GM18519 (cell line): ENCODE results near the gene CAPN5.
"Not testable (repeated sequence)": the region's sequence is repeated elsewhere in the genome, so short reads cannot be mapped to it uniquely, and the experiment has no call there.

Experiments
- ATAC-seq: cut with Tn5 transposase; IDR thresholded peaks from one replicate; pipeline ENCODE4 v1.9.1; 2021; ENCODE audit warnings: mild to moderate bottlenecking, moderate library complexity; ENCODE audit not compliant: unreplicated experiment, low FRiP score

CAPN5 gene

DNA sequence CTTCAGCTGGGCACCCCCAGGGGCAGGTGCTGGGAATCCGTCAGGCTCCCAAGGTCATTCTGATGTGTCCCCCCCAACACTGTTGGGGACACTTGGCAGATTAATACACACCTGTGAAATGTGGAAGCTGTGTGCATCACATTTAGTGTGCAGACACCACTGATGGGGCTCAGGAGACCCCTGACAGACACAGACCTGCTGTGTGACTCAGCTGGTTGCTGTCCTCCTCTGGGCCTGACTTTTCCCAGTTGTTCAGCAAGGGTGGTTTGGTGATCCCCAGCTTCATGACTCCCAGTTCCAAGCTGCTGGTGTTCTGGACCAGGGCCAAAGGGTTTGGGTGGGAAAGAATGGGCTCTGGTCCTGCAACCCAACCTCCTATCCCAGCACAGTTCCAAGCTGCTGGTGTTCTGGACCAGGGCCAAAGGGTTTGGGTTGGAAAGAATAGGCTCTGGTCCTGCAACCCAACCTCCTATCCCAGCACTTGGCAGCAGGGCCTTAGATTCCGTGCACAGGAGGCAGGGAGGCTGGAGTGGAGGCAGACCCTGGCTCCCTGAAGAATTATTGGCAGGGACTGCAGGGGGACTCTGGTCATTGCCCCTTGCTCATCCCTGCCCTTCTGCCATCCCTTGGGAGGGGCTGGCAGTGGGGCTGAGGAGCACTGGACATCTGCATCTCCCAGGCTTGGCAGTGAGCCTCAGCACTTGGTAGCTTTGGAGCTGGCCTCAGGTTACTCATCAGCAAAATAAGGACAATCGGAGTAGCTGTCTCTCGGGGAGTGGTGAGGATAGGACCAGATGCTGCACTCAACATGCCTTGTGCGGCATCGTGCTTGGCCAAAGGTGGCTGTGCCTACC is 27.4 kb downstream of the CAPN5 start:
- no peak for ATAC-seq

DNA sequence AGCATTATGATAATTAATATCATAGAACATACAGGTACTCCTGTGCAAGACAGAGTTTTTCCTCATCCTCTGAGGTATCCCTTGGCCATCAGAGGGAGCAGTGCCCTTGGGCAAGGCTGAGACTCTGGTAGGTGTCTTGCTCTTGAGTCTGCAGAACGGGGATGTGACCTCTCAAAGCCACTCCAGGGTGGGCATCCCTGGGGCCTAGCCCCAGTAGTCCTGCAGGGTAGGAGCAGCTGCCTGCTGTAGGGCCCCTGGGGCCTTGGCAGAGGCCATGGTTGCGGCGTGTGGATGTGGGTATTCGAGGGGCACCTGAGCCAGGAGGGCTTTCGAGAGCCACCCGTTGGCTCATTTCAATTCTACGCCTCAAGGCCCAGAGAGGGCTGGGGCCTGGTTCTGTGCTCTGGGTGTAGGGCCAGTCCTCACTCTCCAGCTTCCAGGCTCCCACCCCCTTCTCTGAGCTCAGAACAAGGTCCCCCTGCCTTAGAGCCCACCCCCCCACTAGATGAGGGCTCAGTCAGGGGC is 28.1 kb downstream of the CAPN5 start:
- ATAC-seq, result no peak

DNA sequence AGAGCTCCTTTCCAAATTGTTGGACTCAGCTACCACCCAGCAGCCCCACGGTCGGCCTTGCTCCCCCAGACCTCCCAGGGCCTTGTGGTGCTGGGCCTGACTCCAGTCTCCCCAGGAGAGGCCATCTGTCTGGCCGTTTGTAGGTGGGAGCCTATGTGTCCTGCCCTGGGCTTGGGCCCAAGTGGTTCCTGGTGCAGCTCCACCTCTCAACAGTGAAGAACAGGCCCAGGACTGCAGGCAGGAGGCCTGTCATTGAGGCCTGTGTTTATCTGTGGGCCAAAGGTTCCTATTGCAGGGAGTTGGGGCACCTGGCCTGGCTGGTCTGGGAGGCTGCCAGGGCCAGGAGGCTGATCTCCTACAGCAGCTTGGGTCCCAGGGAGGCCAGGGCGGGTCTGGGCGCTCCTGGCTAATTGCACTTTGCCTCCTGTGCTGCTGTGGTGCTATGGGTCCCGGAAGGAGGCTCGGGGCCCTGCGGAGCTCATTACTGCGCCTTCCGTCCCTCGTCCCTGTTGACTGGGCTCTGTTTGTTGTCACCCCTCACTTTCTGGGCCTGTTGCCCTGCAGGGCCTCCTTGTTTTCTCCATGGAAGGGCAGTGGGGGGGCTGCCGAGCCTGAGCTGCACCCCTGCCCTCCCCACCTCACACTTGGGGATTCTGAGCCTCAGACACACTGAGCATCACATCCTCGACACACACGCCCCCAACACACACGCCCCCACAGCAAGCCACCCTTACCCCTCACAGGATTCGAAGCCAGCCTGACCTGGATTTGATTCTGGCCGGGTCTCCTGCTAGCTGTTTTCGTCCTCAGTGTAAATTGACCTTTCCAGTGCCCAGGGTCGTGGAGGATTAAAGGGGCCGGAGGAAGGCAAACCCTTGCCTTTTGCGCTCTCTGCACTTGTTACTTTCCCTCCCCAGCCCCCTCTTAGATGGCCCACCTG is 29.1 kb downstream of the CAPN5 start:
- ATAC-seq, result no peak

DNA sequence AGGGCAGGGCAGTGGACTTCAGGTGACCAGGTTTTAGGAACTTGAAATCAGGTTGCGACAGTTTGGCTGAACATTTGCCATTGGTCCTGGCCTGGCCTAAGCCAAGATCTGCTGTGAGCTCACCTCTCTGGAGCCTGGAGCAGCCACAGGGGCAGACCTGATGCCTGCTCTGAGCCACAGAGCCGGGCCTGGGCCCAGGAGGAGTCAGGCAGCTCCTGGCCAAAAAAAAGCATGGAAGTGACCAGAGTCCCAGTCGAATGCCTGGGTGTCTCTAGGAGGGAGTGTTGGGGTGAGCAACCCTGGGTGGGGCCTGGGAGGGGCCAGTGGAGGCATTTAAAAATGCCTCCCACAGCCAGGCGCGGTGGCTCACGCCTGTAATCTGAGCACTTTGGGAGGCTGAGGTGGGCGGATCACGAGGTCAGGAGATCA is 29.8 kb downstream of the CAPN5 start:
- no peak for ATAC-seq

DNA sequence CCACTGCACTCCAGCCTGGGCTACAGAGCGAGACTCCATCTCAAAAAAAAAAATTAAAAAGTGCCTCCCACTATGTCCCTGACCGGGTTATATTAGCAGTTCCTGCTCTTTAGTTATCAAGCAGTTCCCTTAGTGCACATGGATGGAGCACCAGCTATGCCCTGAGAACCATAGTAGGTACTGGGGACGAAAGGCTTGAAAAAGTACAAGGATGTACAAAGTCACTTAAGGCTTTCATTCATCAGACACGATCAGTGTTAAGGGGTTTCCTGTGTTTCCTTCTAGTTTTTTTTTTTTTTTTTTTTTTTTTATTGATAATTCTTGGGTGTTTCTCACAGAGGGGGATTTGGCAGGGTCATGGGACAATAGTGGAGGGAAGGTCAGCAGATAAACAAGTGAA is 30.4 kb downstream of the CAPN5 start:
- ATAC-seq, result not testable (repeated sequence)

DNA sequence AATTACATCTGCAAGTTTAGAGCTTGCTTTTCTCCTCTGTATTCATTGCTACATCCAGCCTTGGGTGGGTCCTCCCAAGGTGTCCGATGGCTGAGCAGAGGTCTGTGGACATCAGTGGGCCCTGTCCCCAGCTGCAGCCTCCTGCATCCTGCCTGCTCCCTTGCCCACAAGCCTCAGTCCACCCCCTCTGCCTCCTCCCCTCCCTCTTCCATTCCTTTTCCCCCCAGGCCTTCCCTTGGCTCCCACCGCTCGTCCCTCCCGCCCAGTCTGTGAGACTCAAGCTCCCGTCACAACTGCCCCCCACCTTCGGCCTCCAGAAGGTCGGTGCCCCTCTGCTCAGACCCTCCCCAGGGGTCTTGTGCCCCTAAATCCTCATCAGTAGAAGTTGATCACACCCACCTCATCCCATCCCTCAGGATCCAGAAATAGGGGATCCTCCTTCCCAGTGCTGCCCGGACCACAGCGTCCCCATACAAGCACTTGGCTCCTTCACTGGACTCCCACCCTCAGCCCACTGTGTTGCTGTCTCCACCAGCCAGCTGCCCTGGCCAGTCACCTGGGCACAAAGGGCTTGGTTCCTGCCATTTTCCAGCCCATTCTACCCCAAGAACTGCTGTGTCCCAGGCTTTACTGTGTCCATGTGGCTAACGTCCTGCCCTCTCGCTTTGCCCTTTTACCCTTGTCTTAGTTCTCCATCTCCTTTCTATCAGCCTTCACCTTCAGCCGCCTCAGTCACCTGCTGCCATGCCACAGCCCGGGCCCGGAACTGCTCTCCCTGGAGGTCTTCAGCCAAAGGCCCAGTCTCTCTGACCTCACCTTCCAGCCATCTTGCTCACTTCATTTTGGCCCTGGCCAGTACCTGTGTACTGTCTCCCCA is 33.6 kb downstream of the CAPN5 start:
- ATAC-seq, result no peak

DNA sequence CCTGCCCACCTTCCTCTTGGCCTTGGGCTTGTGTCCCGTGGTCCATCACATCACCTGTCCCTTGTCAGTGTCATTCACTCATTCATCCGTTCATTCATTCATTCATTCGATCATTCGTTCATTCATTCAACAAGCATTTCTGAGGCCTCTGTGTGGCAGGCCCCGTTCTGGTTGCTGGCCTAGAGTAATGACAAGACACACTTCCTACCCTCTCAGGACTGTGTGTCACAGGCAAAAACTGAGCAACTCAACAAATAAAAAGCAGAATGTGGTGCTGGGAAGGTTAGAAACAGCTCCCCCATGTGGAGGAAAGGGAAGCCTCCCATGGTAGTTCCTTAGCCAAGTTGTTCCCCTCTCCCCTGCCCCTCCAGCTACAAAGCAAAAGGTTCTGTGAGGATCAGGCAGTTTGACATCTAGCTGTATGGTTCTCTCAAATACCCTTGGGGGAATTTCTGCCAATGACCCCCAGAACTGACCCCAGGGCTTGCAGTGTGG is 34.3 kb downstream of the CAPN5 start:
- ATAC-seq, result no peak

DNA sequence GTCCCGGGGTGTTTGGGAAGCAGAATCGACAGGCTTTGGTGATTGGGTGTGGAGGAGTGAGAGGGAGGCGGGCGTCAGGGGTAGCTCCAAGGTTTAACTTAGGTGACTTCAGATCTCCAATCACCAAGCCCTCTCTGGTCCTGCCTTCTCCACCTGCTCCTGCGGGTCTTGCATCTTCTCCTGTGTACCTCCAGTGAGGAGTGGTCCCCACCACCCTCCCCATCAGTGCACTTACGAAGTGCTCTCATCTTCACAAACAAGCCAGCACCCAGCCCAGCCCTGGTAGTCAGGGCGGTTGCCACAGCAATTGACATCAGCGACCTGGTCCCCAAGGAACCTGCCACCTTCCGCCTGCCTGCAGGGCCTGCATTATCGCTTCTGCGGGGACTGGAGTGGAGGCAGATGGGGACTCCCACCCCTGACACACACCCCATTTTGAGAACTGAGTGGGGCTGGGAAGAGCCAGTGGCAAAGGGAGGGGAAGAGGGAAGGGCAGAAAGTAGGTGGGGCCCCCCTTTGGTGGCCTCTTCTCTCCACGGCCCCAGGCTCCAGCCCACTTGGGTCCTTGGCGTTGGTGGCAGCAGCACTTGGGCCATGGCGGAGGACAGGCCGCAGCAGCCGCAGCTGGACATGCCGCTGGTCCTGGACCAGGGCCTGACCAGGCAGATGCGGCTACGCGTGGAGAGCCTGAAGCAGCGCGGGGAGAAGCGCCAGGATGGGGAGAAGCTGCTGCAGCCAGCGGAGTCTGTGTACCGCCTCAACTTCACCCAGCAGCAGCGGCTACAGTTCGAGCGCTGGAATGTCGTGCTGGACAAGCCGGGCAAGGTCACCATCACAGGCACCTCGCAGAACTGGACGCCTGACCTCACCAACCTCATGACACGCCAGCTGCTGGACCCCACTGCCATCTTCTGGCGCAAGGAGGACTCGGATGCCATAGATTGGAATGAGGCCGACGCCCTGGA is 35.8 kb downstream of the CAPN5 start, which contains the start of gene OMP:
OMP (plus strand) TSS at position 595 of the 965 bp plus-strand sequence; CDS start at position 595, 0 bp downstream.
- ATAC-seq, result no peak

DNA sequence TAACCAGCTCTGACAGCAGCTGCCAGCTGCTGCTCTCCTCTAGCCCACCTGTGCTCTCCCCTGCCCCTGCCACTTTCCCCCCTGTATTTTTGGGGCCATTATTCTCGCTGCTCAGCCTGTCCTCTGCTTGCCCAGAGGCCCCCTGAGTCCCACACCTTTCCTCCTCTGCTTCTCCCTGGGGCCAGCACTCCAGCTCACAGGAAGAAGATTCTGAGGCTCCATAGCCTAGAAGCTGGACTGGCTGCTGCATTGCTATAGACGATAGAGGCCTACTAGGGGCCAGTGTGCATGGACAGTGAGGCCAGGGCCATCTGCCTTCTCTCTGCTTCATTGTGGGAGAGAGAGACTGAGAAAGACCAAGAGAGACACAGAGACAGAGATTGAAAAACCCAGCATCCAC is 36.5 kb downstream of the CAPN5 start:
- ATAC-seq, result no peak

DNA sequence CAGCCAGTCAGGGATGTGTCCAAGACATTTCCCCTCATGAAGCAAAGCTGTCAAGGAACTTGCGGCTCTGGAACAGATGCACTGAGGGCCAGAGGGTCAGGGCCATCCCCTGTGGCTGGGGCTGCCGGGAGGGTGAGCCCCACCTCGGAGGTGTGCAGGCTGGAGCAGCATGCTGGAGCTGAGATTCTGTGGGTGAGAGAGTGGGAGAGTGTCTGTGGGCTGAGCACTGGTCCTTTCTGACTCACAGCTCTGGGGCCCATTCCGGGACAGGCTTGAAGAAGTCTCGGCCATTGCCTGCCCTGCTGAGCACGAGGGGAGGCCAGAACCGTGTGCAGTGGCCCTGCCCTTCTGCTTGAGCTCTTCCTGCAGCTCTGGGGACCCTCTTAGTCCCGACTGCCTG is 38.0 kb downstream of the CAPN5 start:
- ATAC-seq, result no peak

DNA sequence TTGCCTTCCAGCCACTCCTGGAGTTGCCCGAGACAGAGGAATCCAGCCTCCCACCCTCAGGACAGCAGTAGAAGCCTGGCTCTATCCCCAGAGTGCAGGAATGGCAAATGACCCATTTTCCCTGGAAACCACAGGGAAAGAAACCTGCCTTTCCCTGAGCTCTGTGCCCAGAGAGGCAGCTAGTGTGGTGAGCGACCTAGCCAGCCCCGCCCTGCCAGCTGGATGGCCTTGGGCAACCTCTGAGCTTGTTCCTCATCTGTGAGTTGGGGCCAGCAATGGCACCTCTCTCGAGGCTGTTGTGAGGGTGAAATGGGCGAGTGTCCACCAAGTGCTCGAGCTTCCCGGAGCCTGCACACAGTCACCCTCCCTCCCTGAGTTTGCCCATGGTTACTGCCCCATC is 39.5 kb downstream of the CAPN5 start:
- ATAC-seq, result no peak

DNA sequence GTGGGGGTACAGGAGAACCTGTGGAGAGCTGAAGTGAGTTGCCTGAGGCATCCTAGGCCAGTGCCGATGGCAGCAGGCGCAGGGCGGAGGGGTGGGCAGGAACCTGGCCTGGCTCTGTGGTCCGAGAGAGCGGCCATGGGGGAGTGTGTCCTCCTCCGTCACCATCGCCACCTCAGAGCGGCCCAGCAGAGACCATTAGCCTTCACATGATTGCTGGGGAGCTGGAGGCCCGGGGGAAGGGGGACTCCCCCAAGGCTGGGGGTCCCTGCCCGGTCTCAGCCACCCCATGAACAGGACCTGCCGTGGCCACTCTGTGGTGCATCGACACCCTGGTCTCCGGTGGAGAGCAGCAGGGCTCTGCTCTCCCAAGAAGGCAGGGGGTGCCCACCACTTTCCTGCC is 40.0 kb downstream of the CAPN5 start:
- ATAC-seq, result no peak

DNA sequence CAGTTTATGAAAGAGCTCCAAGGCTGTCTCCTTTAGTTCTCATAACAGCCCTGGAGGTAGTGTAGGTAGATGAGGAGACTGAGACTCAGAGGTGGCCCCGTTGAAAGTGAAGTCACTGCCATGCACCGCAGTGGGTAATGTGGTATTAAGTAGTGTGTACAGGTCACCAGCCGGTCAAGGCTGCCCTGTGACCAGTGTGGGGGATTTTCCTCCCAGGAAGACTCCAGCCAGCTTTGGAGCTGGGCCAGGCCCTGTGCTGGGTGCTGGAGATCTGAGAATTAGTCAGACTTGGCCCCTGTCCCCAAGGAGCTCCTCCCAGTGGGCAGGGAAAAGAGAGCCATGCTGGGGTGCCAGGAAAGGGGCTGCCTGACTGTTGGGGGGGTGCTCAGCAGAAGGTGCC is 41.2 kb downstream of the CAPN5 start:
- ATAC-seq, result no peak

DNA sequence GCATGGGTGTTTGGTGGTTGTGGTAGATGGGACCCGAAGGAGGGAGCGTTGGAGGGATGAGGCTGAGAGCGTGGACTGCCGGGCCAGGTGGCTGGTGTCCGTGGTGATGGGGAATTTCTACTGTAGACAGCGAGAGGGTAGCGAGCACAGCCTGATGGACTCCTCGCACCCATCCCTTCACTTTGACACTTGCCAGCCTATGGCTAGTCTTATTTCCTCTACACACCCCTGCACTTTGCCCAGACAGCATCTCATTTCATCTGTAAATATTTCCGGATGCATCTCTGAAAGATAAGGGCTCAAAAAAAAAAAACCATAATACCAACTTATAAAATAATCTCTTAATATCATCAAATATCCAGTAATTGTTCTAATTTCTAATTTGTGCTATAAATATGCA is 41.7 kb downstream of the CAPN5 start:
- ATAC-seq, result no peak

DNA sequence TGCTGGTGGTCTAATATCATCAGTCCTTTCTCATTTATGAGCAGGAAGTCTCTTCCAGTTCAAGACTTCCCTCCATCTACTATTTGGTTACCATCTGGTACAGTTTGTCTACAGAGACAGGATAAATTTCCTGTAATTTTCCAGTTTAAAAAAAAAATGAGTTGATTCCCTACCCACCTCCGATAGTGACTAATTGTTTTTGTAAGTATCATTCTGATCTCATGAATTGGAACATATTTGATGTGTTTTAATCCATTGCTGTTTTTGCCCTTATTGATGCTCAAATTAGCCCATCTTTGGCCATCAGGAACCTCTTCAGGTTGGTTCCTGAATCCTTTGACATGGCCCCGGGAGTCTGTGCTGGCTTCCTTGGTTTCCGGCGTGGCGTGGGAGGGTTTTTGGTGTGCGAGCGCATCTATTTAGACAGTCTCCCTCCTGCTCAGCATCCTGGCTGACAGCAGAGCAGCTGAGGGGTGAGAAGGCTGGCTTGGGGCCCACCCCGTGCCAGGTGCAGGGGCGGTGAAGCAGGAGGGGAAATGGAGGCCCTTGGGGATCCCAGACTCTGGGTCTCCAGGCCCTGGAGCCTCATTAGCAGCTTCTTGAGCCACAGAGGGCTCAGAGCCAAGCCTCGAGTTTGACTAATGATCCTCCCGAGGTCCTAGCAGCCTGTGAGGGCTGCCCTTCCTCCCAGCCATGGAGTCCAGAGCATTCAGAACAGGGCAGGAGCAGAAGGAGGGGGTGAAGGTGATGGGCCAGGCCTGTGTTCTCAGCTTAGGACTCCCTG is 42.7 kb downstream of the CAPN5 start:
- ATAC-seq, result no peak

DNA sequence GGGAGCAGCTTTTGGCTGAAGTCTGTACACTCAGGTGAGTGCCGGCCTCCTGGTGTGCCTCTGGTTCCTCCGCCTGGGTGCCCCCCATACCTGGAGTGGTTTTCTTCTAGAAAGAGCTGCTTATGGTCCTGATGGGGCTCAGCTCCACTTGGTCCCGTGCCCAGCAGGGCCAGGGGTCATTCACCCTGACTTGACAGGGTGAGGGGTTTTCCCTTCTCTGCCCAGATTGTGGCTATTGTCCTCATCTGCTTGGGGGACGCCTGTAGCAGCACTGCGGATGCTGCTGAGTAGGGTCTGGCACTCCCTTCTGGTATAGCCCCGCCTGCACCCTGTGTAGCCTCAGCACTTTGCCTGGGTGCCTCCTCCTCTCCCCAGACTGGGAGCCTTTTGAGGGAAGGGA is 44.1 kb downstream of the CAPN5 start:
- ATAC-seq, result no peak

DNA sequence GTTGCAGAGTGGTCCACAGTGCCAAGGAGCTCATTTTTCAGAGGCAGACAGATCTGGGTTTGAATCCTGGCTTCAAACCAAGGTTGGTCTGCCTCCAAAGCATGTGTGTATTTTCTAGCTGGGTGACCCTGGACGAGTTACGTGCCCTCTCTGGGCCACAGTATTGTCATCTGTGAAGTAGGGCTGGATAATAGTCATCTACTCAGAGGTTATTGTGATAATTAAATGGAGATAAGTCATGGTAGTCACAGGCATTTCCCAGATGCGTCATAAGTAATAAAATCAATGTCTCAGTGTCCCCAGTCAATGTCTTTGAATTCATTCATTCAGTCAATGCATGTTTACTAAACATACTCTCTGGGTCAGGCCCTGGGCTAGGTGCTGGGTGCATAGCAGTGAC is 44.5 kb downstream of the CAPN5 start:
- ATAC-seq, result no peak

DNA sequence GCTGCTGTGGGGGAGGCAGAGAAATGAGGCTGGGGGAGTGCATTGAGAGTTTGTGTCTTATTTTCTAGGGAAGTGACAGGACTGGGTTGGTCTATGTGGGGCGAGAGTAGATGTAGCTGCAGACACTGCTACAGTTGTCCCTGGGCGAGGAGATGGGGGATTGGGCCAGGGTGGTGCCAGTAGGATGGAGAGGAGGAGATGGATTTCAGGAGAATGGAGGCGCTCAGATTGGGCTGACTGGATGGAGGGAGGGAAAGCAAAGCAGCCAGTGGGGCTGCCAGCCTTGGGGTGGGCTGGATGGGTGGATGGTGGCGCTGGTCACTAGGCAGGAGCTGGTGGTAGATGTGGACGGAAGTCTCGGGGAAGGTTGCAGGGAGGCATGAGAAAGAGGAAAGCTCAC is 45.2 kb downstream of the CAPN5 start:
- ATAC-seq, result no peak
